ENCODE results near the gene RDH12.
"Not testable (repeated sequence)": the region's sequence is repeated elsewhere in the genome, so short reads cannot be mapped to it uniquely, and the experiment has no call there.

RDH12 gene

GRCh38 chr14:67709796-67710195 lies 8.1 kb downstream of the RDH12 start:
- not testable (repeated sequence) for H4K91ac ChIP-seq (ENCODE audit: low read length); H3K9ac ChIP-seq (ENCODE audit: low read length); H3K27ac ChIP-seq (ENCODE audit: low read length, poor library complexity, severe bottlenecking); H2BK5ac ChIP-seq (ENCODE audit: low read depth, low read length, poor library complexity, severe bottlenecking); H3K9me3 ChIP-seq (ENCODE audit: control insufficient read depth, low read length); H3K27me3 ChIP-seq (ENCODE audit: control insufficient read depth in 1 of 2, insufficient read depth in 1 of 2, low read length in 2 of 2); H2AK5ac ChIP-seq (ENCODE audit: low read length, severe bottlenecking); H3K23ac ChIP-seq (ENCODE audit: low read length in 2 of 2); H2BK120ac ChIP-seq (ENCODE audit: low read depth, low read length); H3K4ac ChIP-seq (ENCODE audit: low read depth in 1 of 2, low read length in 2 of 2); H2BK15ac ChIP-seq (ENCODE audit: low read depth, poor library complexity, severe bottlenecking); H2BK12ac ChIP-seq (ENCODE audit: low read length in 2 of 2); H3K36me3 ChIP-seq (ENCODE audit: control insufficient read depth in 1 of 2, insufficient read depth in 2 of 2, low read depth in 1 of 2, low read length in 2 of 2); H4K8ac ChIP-seq (ENCODE audit: low read length); H3K79me1 ChIP-seq (replicated peaks; ENCODE audit: low read length, poor library complexity, severe bottlenecking); H3K4me1 ChIP-seq (ENCODE audit: control insufficient read depth, insufficient read depth, low read depth, low read length); H3K4me2 ChIP-seq (ENCODE audit: low read length, poor library complexity, severe bottlenecking); H3K14ac ChIP-seq (ENCODE audit: low read length in 2 of 2); H3K18ac ChIP-seq (ENCODE audit: low read depth in 1 of 2, low read length in 2 of 2); H3K4me3 ChIP-seq (ENCODE audit: insufficient read depth in 1 of 2, low read depth in 1 of 2, low read length in 2 of 2); DNase-seq; H2AFZ ChIP-seq (ENCODE audit: low read depth, low read length)
- 65% methylated on average over 1 of the region's 1 CpG for WGBS

GRCh38 chr14:67710209-67710608 lies 8.5 kb downstream of the RDH12 start:
- Histone ChIP-seq H3K9ac (ENCODE audit: low read length) (no peak overlapping the region), H2AK5ac (ENCODE audit: low read length, severe bottlenecking) (no peak overlapping the region), H3K4me2 (ENCODE audit: low read length, poor library complexity, severe bottlenecking) (no peak overlapping the region), H3K9me3 (ENCODE audit: control insufficient read depth, low read length) (no peaks in the 10 kb centered on the region), H4K91ac (ENCODE audit: low read length) (no peak overlapping the region), H3K23ac (ENCODE audit: low read length in 2 of 2) (no peak overlapping the region), H2BK15ac (ENCODE audit: low read depth, poor library complexity, severe bottlenecking) (no peak overlapping the region), H2AFZ (ENCODE audit: low read depth, low read length) (no peak overlapping the region), H2BK12ac (ENCODE audit: low read length in 2 of 2) (no peak overlapping the region), H3K36me3 (ENCODE audit: control insufficient read depth in 1 of 2, insufficient read depth in 2 of 2, low read depth in 1 of 2, low read length in 2 of 2) (no peaks in the 10 kb centered on the region), H3K4ac (ENCODE audit: low read depth in 1 of 2, low read length in 2 of 2) (no peak overlapping the region), H3K79me1 (replicated peaks; ENCODE audit: low read length, poor library complexity, severe bottlenecking) (no peaks in the 10 kb centered on the region), H3K27me3 (ENCODE audit: control insufficient read depth in 1 of 2, insufficient read depth in 1 of 2, low read length in 2 of 2) (no peaks in the 10 kb centered on the region), H2BK120ac (ENCODE audit: low read depth, low read length) (no peak overlapping the region), H2BK5ac (ENCODE audit: low read depth, low read length, poor library complexity, severe bottlenecking) (no peak overlapping the region), H3K14ac (ENCODE audit: low read length in 2 of 2) (no peak overlapping the region), H3K18ac (ENCODE audit: low read depth in 1 of 2, low read length in 2 of 2) (no peak overlapping the region), H3K4me1 (ENCODE audit: control insufficient read depth, insufficient read depth, low read depth, low read length) (no peaks in the 10 kb centered on the region), H4K8ac (ENCODE audit: low read length) (no peak overlapping the region), H3K4me3 (ENCODE audit: insufficient read depth in 1 of 2, low read depth in 1 of 2, low read length in 2 of 2) (no peak overlapping the region), H3K27ac (ENCODE audit: low read length, poor library complexity, severe bottlenecking) (no peak overlapping the region)
- 67% methylated on average over 1 of the region's 2 CpGs for WGBS
- DNase-seq = no peak

- H3K4me1 ChIP-seq (ENCODE audit: control insufficient read depth, insufficient read depth, low read depth, low read length) = no peaks in the 10 kb centered on the region
- H3K4ac ChIP-seq (ENCODE audit: low read depth in 1 of 2, low read length in 2 of 2) = no peak overlapping the region
- WGBS = no CpG with 5 or more reads among the region's 1 CpG
- H3K9ac ChIP-seq (ENCODE audit: low read length) = no peak overlapping the region
- H3K9me3 ChIP-seq (ENCODE audit: control insufficient read depth, low read length) = no peaks in the 10 kb centered on the region
- H3K36me3 ChIP-seq (ENCODE audit: control insufficient read depth in 1 of 2, insufficient read depth in 2 of 2, low read depth in 1 of 2, low read length in 2 of 2) = no peaks in the 10 kb centered on the region
- H3K14ac ChIP-seq (ENCODE audit: low read length in 2 of 2) = no peak overlapping the region
- no peak overlapping the region for H3K4me2 ChIP-seq (ENCODE audit: low read length, poor library complexity, severe bottlenecking)
- no peak overlapping the region for H4K8ac ChIP-seq (ENCODE audit: low read length)
- H2BK15ac ChIP-seq (ENCODE audit: low read depth, poor library complexity, severe bottlenecking) = no peak overlapping the region
- H3K18ac ChIP-seq (ENCODE audit: low read depth in 1 of 2, low read length in 2 of 2) = no peak overlapping the region
- H3K4me3 ChIP-seq (ENCODE audit: insufficient read depth in 1 of 2, low read depth in 1 of 2, low read length in 2 of 2) = no peak overlapping the region
- H2AFZ ChIP-seq (ENCODE audit: low read depth, low read length) = no peak overlapping the region
- no peak overlapping the region for H2BK120ac ChIP-seq (ENCODE audit: low read depth, low read length)
- no peak overlapping the region for H4K91ac ChIP-seq (ENCODE audit: low read length)
- DNase-seq = no peak
- peaks cover 11 to 23% of the 10 kb centered on the region in 2 experiments for H3K27me3 ChIP-seq (ENCODE audit: control insufficient read depth in 1 of 2, insufficient read depth in 1 of 2, low read length in 2 of 2)
- H2BK12ac ChIP-seq (ENCODE audit: low read length in 2 of 2) = no peak overlapping the region
- no peak overlapping the region for H2AK5ac ChIP-seq (ENCODE audit: low read length, severe bottlenecking)
- H3K79me1 ChIP-seq (replicated peaks; ENCODE audit: low read length, poor library complexity, severe bottlenecking) = no peaks in the 10 kb centered on the region
- no peak overlapping the region for H3K27ac ChIP-seq (ENCODE audit: low read length, poor library complexity, severe bottlenecking)
- no peak overlapping the region for H3K23ac ChIP-seq (ENCODE audit: low read length in 2 of 2)
- H2BK5ac ChIP-seq (ENCODE audit: low read depth, low read length, poor library complexity, severe bottlenecking) = no peak overlapping the region
These were observed 15.4 kb downstream of the RDH12 start for GRCh38 chr14:67717048-67717447.

- no peaks in the 10 kb centered on the region for H3K79me1 ChIP-seq (replicated peaks; ENCODE audit: low read length, poor library complexity, severe bottlenecking)
- H3K4me3 ChIP-seq (ENCODE audit: insufficient read depth in 1 of 2, low read depth in 1 of 2, low read length in 2 of 2) = no peak overlapping the region
- H2BK5ac ChIP-seq (ENCODE audit: low read depth, low read length, poor library complexity, severe bottlenecking) = no peak overlapping the region
- H2BK120ac ChIP-seq (ENCODE audit: low read depth, low read length) = no peak overlapping the region
- no peak overlapping the region for H3K14ac ChIP-seq (ENCODE audit: low read length in 2 of 2)
- no peak overlapping the region for H2BK12ac ChIP-seq (ENCODE audit: low read length in 2 of 2)
- H3K9ac ChIP-seq (ENCODE audit: low read length) = no peak overlapping the region
- H2BK15ac ChIP-seq (ENCODE audit: low read depth, poor library complexity, severe bottlenecking) = no peak overlapping the region
- H3K4me1 ChIP-seq (ENCODE audit: control insufficient read depth, insufficient read depth, low read depth, low read length) = no peaks in the 10 kb centered on the region
- no peak overlapping the region for H2AFZ ChIP-seq (ENCODE audit: low read depth, low read length)
- no peak overlapping the region for H3K4ac ChIP-seq (ENCODE audit: low read depth in 1 of 2, low read length in 2 of 2)
- no peak for DNase-seq
- H3K9me3 ChIP-seq (ENCODE audit: control insufficient read depth, low read length) = no peaks in the 10 kb centered on the region
- H3K18ac ChIP-seq (ENCODE audit: low read depth in 1 of 2, low read length in 2 of 2) = no peak overlapping the region
- no peaks in the 10 kb centered on the region for H3K36me3 ChIP-seq (ENCODE audit: control insufficient read depth in 1 of 2, insufficient read depth in 2 of 2, low read depth in 1 of 2, low read length in 2 of 2)
- no peak overlapping the region for H3K23ac ChIP-seq (ENCODE audit: low read length in 2 of 2)
- H4K8ac ChIP-seq (ENCODE audit: low read length) = no peak overlapping the region
- H3K27ac ChIP-seq (ENCODE audit: low read length, poor library complexity, severe bottlenecking) = no peak overlapping the region
- no peak overlapping the region for H4K91ac ChIP-seq (ENCODE audit: low read length)
- H3K4me2 ChIP-seq (ENCODE audit: low read length, poor library complexity, severe bottlenecking) = no peak overlapping the region
- WGBS = 82% methylated on average over 2 of the region's 2 CpGs
- no peak overlapping the region for H2AK5ac ChIP-seq (ENCODE audit: low read length, severe bottlenecking)
- peaks cover 21 to 30% of the 10 kb centered on the region in 2 experiments for H3K27me3 ChIP-seq (ENCODE audit: control insufficient read depth in 1 of 2, insufficient read depth in 1 of 2, low read length in 2 of 2)
These were observed 16.6 kb downstream of the RDH12 start for GRCh38 chr14:67718265-67718664.
